ENCODE measurements around the gene TEX38.

The TEX38 gene

DNA sequence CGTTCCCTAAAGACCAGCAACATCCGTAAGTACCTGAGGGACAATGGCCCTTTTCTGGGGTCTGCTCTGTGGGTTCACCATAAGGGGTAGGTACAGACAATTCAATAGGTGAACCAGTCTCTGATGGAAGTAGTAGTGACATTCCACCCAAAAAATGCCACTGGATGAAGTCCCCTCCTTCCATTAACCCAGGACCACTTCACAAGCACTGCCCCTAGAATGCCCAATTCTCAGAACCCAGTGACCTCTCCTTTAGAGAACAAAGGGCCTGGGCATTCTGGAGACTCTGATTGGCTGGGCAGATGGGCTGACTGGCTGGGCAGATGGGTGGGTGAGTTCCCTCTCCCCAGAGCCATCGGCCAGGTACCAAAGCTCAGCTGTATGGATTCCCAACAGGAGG lies at the start of gene TEX38:
Gene TEX38 (plus strand): TSS at position 301 of the 400 bp plus-strand sequence. CDS start 81 bp downstream, at position 382.
- TF ChIP-seq, protein P1, sequence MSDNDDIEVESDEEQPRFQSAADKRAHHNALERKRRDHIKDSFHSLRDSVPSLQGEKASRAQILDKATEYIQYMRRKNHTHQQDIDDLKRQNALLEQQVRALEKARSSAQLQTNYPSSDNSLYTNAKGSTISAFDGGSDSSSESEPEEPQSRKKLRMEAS (IDR thresholded peaks at IDR 0.05) = no peak
- TF ChIP-seq EGR1 (IDR thresholded peaks at IDR 0.05) (no peak), RAD21 (IDR thresholded peaks at IDR 0.05; ENCODE audit: low read depth) (no peak), FOXM1 (IDR thresholded peaks at IDR 0.05; ENCODE audit: borderline replicate concordance, low read depth) (no peak), TCF12 (IDR thresholded peaks at IDR 0.05; ENCODE audit: low read depth) (no peak), TAF1 (IDR thresholded peaks at IDR 0.05; ENCODE audit: low read depth) (no peak)

DNA sequence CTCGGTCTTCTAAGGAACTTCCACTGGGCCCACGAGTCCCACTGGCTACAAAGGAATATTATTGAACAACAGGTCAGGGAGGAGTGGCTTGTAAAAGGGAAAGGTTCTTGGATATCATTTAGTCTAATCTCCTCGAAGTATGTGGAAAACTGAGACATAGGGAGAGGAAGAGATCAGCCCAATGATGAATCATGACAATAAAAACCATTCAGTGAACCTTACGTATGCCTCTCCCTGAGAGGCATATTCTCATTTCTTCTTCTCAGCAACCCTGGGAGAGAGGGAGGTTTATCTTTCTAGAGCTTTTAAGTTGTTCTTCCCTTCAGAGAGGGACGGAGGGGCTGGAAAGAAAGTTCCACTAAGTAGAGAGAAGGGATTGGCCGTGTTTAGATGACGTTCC lies 49.7 kb upstream of the TEX38 start:
- TF ChIP-seq TCF12 (IDR thresholded peaks at IDR 0.05; ENCODE audit: low read depth) (no peak), EP300 (IDR thresholded peaks at IDR 0.05; ENCODE audit: borderline replicate concordance) (no peak), TEAD4 (IDR thresholded peaks at IDR 0.05) (no peak), FOXM1 (IDR thresholded peaks at IDR 0.05; ENCODE audit: borderline replicate concordance, low read depth) (no peak), EGR1 (IDR thresholded peaks at IDR 0.05) (no peak), ZBTB7A (IDR thresholded peaks at IDR 0.05; ENCODE audit: low read depth) (no peak), YY1 (IDR thresholded peaks at IDR 0.05; ENCODE audit: low read depth) (no peak), NFIC (IDR thresholded peaks at IDR 0.05) (no peak), RAD21 (IDR thresholded peaks at IDR 0.05; ENCODE audit: low read depth) (no peak), CREB1 (IDR thresholded peaks at IDR 0.05; ENCODE audit: low read depth) (no peak), CEBPB (IDR thresholded peaks at IDR 0.05) (no peak), TAF1 (IDR thresholded peaks at IDR 0.05; ENCODE audit: low read depth) (no peak)
- TF ChIP-seq, protein P2, sequence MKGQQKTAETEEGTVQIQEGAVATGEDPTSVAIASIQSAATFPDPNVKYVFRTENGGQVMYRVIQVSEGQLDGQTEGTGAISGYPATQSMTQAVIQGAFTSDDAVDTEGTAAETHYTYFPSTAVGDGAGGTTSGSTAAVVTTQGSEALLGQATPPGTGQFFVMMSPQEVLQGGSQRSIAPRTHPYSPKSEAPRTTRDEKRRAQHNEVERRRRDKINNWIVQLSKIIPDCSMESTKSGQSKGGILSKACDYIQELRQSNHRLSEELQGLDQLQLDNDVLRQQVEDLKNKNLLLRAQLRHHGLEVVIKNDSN (IDR thresholded peaks at IDR 0.05) = no peak
- TF ChIP-seq, protein P1 (IDR thresholded peaks at IDR 0.05) = no peak
- TF ChIP-seq, protein P3, sequence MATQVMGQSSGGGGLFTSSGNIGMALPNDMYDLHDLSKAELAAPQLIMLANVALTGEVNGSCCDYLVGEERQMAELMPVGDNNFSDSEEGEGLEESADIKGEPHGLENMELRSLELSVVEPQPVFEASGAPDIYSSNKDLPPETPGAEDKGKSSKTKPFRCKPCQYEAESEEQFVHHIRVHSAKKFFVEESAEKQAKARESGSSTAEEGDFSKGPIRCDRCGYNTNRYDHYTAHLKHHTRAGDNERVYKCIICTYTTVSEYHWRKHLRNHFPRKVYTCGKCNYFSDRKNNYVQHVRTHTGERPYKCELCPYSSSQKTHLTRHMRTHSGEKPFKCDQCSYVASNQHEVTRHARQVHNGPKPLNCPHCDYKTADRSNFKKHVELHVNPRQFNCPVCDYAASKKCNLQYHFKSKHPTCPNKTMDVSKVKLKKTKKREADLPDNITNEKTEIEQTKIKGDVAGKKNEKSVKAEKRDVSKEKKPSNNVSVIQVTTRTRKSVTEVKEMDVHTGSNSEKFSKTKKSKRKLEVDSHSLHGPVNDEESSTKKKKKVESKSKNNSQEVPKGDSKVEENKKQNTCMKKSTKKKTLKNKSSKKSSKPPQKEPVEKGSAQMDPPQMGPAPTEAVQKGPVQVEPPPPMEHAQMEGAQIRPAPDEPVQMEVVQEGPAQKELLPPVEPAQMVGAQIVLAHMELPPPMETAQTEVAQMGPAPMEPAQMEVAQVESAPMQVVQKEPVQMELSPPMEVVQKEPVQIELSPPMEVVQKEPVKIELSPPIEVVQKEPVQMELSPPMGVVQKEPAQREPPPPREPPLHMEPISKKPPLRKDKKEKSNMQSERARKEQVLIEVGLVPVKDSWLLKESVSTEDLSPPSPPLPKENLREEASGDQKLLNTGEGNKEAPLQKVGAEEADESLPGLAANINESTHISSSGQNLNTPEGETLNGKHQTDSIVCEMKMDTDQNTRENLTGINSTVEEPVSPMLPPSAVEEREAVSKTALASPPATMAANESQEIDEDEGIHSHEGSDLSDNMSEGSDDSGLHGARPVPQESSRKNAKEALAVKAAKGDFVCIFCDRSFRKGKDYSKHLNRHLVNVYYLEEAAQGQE (IDR thresholded peaks at IDR 0.05; ENCODE audit: low read depth) = no peak

GRCh38 chr1:46622344-46622743 lies 49.3 kb upstream of the TEX38 start:
- TF ChIP-seq RAD21 (IDR thresholded peaks at IDR 0.05; ENCODE audit: low read depth) = peak; percentile 71
- TF ChIP-seq, protein P1 (IDR thresholded peaks at IDR 0.05) = no peak
- no peak for TF ChIP-seq CEBPB (IDR thresholded peaks at IDR 0.05)
- no peak for TF ChIP-seq EP300 (IDR thresholded peaks at IDR 0.05; ENCODE audit: borderline replicate concordance)
- TF ChIP-seq EGR1 (IDR thresholded peaks at IDR 0.05) = no peak

GRCh38 chr1:46623743-46624644 lies 47.7 kb upstream of the TEX38 start:
- TF ChIP-seq TAF1 (IDR thresholded peaks at IDR 0.05; ENCODE audit: low read depth) = no peak
- no peak for TF ChIP-seq TCF12 (IDR thresholded peaks at IDR 0.05; ENCODE audit: low read depth)
- no peak for TF ChIP-seq EP300 (IDR thresholded peaks at IDR 0.05; ENCODE audit: borderline replicate concordance)
- TF ChIP-seq, protein P3 (IDR thresholded peaks at IDR 0.05; ENCODE audit: low read depth) = no peak
- TF ChIP-seq, protein P1 (IDR thresholded peaks at IDR 0.05) = no peak
- no peak for TF ChIP-seq CREB1 (IDR thresholded peaks at IDR 0.05; ENCODE audit: low read depth)
- TF ChIP-seq, protein P2 (IDR thresholded peaks at IDR 0.05) = no peak
- TF ChIP-seq NFIC (IDR thresholded peaks at IDR 0.05) = no peak
- TF ChIP-seq FOXM1 (IDR thresholded peaks at IDR 0.05; ENCODE audit: borderline replicate concordance, low read depth) = no peak
- TF ChIP-seq RAD21 (IDR thresholded peaks at IDR 0.05; ENCODE audit: low read depth) = no peak
- no peak for TF ChIP-seq ZBTB7A (IDR thresholded peaks at IDR 0.05; ENCODE audit: low read depth)
- no peak for TF ChIP-seq TEAD4 (IDR thresholded peaks at IDR 0.05)
- no peak for TF ChIP-seq CEBPB (IDR thresholded peaks at IDR 0.05)
- no peak for TF ChIP-seq YY1 (IDR thresholded peaks at IDR 0.05; ENCODE audit: low read depth)
- TF ChIP-seq EGR1 (IDR thresholded peaks at IDR 0.05) = no peak

DNA sequence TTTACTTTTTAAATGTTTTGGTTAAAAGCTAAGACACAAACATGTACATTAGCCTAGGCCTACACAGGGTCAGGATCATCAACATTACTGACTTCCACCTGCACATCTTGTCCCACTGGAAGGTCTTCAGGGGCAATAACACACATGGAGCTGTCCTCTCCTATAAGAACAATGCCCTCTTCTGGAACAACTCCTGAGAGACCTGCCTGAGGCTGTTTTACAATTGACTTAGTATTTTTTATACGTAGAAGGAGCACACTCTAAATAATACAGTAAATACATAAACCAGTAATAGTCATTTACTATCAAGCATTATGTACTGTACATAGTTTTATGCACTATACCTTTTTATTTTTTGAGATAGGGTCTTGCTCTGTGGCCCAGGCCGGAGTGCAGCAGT lies 40.9 kb upstream of the TEX38 start:
- TF ChIP-seq FOXM1 (IDR thresholded peaks at IDR 0.05; ENCODE audit: borderline replicate concordance, low read depth) = no peak
- no peak for TF ChIP-seq CEBPB (IDR thresholded peaks at IDR 0.05)

Data from Ishikawa (cell line).